GM15510 (cell line): ENCODE measurements around the gene CREM.

Experiments used
- POLR2A ChIP-seq: IDR thresholded peaks from 3 replicates; pipeline ENCODE4 v1.6.1; 2011; ENCODE audit warnings: borderline replicate concordance; ENCODE audit not compliant: insufficient read length; ENCODE audit errors: extremely low read depth

CREM gene

GRCh38 chr10:35126530-35127288, at the start of gene CREM:
TSS of gene CREM (plus strand) at chr10:35126846. CDS start at chr10:35137836, 10,990 bp downstream.
- peak; percentile 98 for TF ChIP-seq POLR2A

GRCh38 chr10:35079265-35079664, 47.4 kb upstream of the CREM start:
- no peak for TF ChIP-seq POLR2A

GRCh38 chr10:35079763-35080162, 46.9 kb upstream of the CREM start:
- TF ChIP-seq POLR2A = no peak

GRCh38 chr10:35083242-35083641, 43.4 kb upstream of the CREM start:
- TF ChIP-seq POLR2A = no peak

- no peak for TF ChIP-seq POLR2A
Measured at GRCh38 chr10:35089611-35090161, 37.0 kb upstream of the CREM start.

- peak; percentile 55 for TF ChIP-seq POLR2A
Measured at GRCh38 chr10:35090162-35090954, 36.3 kb upstream of the CREM start, which contains the start of gene CUL2. TSS of gene CUL2 (minus strand) at chr10:35090341. CDS start at chr10:35071317, 19,024 bp downstream.

GRCh38 chr10:35091994-35092790, 34.5 kb upstream of the CREM start:
- TF ChIP-seq POLR2A = no peak

GRCh38 chr10:35092851-35093250, 33.8 kb upstream of the CREM start:
- TF ChIP-seq POLR2A = no peak

GRCh38 chr10:35096312-35096711, 30.3 kb upstream of the CREM start:
- TF ChIP-seq POLR2A = no peak

- no peak for TF ChIP-seq POLR2A
Measured at GRCh38 chr10:35097510-35097909, 29.1 kb upstream of the CREM start.

GRCh38 chr10:35103882-35104281, 22.8 kb upstream of the CREM start:
- TF ChIP-seq POLR2A = no peak

- TF ChIP-seq POLR2A = no peak
Measured at GRCh38 chr10:35112571-35112970, 14.1 kb upstream of the CREM start.

GRCh38 chr10:35119378-35119777, 7.3 kb upstream of the CREM start:
- TF ChIP-seq POLR2A = no peak

GRCh38 chr10:35124540-35124939, 2.1 kb upstream of the CREM start:
- no peak for TF ChIP-seq POLR2A
